ENCODE results near the gene EMID1.

EMID1 gene

GRCh38 chr22:29306835-29307595, 101.3 kb downstream of the EMID1 start (continued):
- TF ChIP-seq ZNF398 (tag by site-specific recombination; IDR thresholded peaks at IDR 0.05): peak; percentile 5; the same call in 1 of the 2 replicates
- no peak for TF ChIP-seq ZNF677 (tag by site-specific recombination; IDR thresholded peaks at IDR 0.05)
- no peak for TF ChIP-seq ZNF473 (tag by site-specific recombination; IDR thresholded peaks at IDR 0.05)
- peak; percentile 60 for TF ChIP-seq SP2 (tag by site-specific recombination; IDR thresholded peaks at IDR 0.05)
- peak; percentile 99; the same call in 1 of the 2 replicates for TF ChIP-seq ZNF768 (tag by site-specific recombination; IDR thresholded peaks at IDR 0.05)
- TF ChIP-seq TRIM28 (IDR thresholded peaks at IDR 0.05; ENCODE audit: borderline replicate concordance, low read length): no peak
- peak; percentile 50; the same call in 1 of the 2 replicates for TF ChIP-seq KLF10 (tag by site-specific recombination; IDR thresholded peaks at IDR 0.05)
- no peak for TF ChIP-seq ZNF585B (tag by site-specific recombination; IDR thresholded peaks at IDR 0.05)
- TF ChIP-seq, protein P1, sequence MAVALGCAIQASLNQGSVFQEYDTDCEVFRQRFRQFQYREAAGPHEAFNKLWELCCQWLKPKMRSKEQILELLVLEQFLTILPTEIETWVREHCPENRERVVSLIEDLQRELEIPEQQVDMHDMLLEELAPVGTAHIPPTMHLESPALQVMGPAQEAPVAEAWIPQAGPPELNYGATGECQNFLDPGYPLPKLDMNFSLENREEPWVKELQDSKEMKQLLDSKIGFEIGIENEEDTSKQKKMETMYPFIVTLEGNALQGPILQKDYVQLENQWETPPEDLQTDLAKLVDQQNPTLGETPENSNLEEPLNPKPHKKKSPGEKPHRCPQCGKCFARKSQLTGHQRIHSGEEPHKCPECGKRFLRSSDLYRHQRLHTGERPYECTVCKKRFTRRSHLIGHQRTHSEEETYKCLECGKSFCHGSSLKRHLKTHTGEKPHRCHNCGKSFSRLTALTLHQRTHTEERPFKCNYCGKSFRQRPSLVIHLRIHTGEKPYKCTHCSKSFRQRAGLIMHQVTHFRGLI (tag by site-specific recombination; IDR thresholded peaks at IDR 0.05): no peak
- TF ChIP-seq IKZF3 (tag by site-specific recombination; IDR thresholded peaks at IDR 0.05): peak; percentile 91
- TF ChIP-seq ZBTB44 (tag by site-specific recombination; IDR thresholded peaks at IDR 0.05): 0 out of 2 replicates have a peak, but pooled peaks have one; percentile 28
- TF ChIP-seq PRDM4 (tag by site-specific recombination; IDR thresholded peaks at IDR 0.05): no peak
- TF ChIP-seq GLIS1 (tag by site-specific recombination; IDR thresholded peaks at IDR 0.05): no peak
- TF ChIP-seq, protein P2, sequence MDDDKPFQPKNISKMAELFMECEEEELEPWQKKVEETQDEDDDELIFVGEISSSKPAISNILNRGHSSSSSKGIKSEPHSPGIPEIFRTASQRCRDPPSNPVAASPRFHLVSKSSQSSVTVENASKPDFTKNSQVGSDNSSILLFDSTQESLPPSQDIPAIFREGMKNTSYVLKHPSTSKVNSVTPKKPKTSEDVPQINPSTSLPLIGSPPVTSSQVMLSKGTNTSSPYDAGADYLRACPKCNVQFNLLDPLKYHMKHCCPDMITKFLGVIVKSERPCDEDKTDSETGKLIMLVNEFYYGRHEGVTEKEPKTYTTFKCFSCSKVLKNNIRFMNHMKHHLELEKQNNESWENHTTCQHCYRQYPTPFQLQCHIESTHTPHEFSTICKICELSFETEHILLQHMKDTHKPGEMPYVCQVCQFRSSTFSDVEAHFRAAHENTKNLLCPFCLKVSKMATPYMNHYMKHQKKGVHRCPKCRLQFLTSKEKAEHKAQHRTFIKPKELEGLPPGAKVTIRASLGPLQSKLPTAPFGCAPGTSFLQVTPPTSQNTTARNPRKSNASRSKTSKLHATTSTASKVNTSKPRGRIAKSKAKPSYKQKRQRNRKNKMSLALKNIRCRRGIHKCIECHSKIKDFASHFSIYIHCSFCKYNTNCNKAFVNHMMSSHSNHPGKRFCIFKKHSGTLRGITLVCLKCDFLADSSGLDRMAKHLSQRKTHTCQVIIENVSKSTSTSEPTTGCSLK (tag by site-specific recombination; IDR thresholded peaks at IDR 0.05): no peak
- no peak for TF ChIP-seq ZNF26 (tag by site-specific recombination; IDR thresholded peaks at IDR 0.05)
